Neural cell (in vitro differentiated cells): Measurements from ENCODE around the gene ENPP1. TPM values are rescaled to one million over a fixed set of nuclear protein-coding genes. Genes with fewer than 3 reads are reported as not detected.

Experiments
- H2AFZ ChIP-seq: fragments of 200-600, 300-800 bp; sonication (generic), shearing (Covaris generic); 2 replicates; pipeline ENCODE4 v1.6.0; 2014; ENCODE audit warnings: low read depth, mild to moderate bottlenecking, antibody characterized with exemption, low read length, moderate library complexity
- H3F3A ChIP-seq: fragments of 200-600 bp; shearing (Covaris generic); 2 replicates; pipeline ENCODE4 v1.6.1; 2016; ENCODE audit warnings: mild to moderate bottlenecking, moderate library complexity, mixed read lengths, antibody characterized with exemption, low read length; ENCODE audit not compliant: insufficient read depth, poor library complexity, severe bottlenecking
- H3K27ac ChIP-seq: fragments of 200-600, 300-800 bp; sonication (generic), shearing (Covaris generic); 2 replicates; pipeline ENCODE4 v1.5.1; 2014; ENCODE audit warnings: mild to moderate bottlenecking, low read length, moderate library complexity
- H3K27me3 ChIP-seq: fragments of 300-800, 200-600 bp; sonication (generic), shearing (Covaris generic); 2 replicates; pipeline ENCODE4 v1.6.0; 2014; ENCODE audit warnings: mild to moderate bottlenecking, low read depth, low read length, moderate library complexity; ENCODE audit not compliant: insufficient read depth
- H3K36me3 ChIP-seq: fragments of 300-800, 200-600 bp; sonication (generic), shearing (Covaris generic); 2 replicates; pipeline ENCODE4 v1.5.1; 2014; ENCODE audit warnings: mild to moderate bottlenecking, antibody characterized with exemption, low read length, moderate library complexity; ENCODE audit not compliant: insufficient read depth
- H3K4me2 ChIP-seq: fragments of 300-800, 200-600 bp; sonication (generic), shearing (Covaris generic); 2 replicates; pipeline ENCODE4 v1.6.0; 2014; ENCODE audit warnings: mild to moderate bottlenecking, low read length
- H3K4me3 ChIP-seq: fragments of 300-800, 200-600 bp; sonication (generic), shearing (Covaris generic); 2 replicates; pipeline ENCODE4 v1.5.1; 2014; ENCODE audit warnings: mild to moderate bottlenecking, low read length, moderate library complexity
- H3K79me2 ChIP-seq: fragments of 200-600 bp; shearing (Covaris generic); replicated peaks from 2 replicates; pipeline ENCODE4 v1.6.0; 2014; ENCODE audit warnings: mild to moderate bottlenecking, low read length, moderate library complexity; ENCODE audit not compliant: insufficient read depth
- H3K9ac ChIP-seq: fragments of 300-800, 200-600 bp; sonication (generic), shearing (Covaris generic); 2 replicates; pipeline ENCODE4 v1.6.1; 2016; ENCODE audit warnings: mild to moderate bottlenecking, low read length, mixed read lengths
- H3K9me2 ChIP-seq: fragments of 200-600 bp; shearing (Covaris generic); 2 replicates; pipeline ENCODE4 v1.6.1; 2016; ENCODE audit warnings: mild to moderate bottlenecking, low read length, mixed read lengths; ENCODE audit not compliant: insufficient read depth
- H3K9me3 ChIP-seq: fragments of 200-600, 300-800 bp; sonication (generic), shearing (Covaris generic); 2 replicates; pipeline ENCODE4 v1.6.1; 2016; ENCODE audit warnings: mild to moderate bottlenecking, mixed run types, low read length, moderate library complexity, mixed read lengths
- H4K20me1 ChIP-seq: fragments of 200-600 bp; shearing (Covaris generic); 2 replicates; pipeline ENCODE4 v1.6.1; 2016; ENCODE audit warnings: mild to moderate bottlenecking, mixed run types; ENCODE audit not compliant: insufficient read depth
- EP300 ChIP-seq: fragments of 450-650 bp; conservative IDR thresholded peaks from 2 replicates; pipeline ENCODE4 v1.6.1; 2014; ENCODE audit warnings: antibody characterized with exemption, mild to moderate bottlenecking, moderate library complexity; ENCODE audit not compliant: poor library complexity, severe bottlenecking
- EZH2 ChIP-seq: fragments of 200-600, 300-800 bp; shearing (Covaris generic), sonication (generic); IDR thresholded peaks from 2 replicates; pipeline ENCODE4 v1.6.1; 2014; ENCODE audit warnings: antibody characterized with exemption, low read length, borderline replicate concordance, mild to moderate bottlenecking; ENCODE audit not compliant: insufficient read depth, poor library complexity, severe bottlenecking
- MXI1 ChIP-seq: fragments of 450-650 bp; conservative IDR thresholded peaks from 2 replicates; pipeline ENCODE4 v1.6.1; 2014; ENCODE audit warnings: antibody characterized with exemption, mild to moderate bottlenecking; ENCODE audit not compliant: poor library complexity, severe bottlenecking
- POLR2AphosphoS5 ChIP-seq: IDR thresholded peaks from 2 replicates; pipeline ENCODE4 v1.6.1; 2012
- RAD21 ChIP-seq: fragments of 450-650 bp; conservative IDR thresholded peaks from 2 replicates; pipeline ENCODE4 v1.6.1; 2014; ENCODE audit warnings: antibody characterized with exemption, mild to moderate bottlenecking, moderate library complexity
- SMC3 ChIP-seq: fragments of 450-650 bp; conservative IDR thresholded peaks from 2 replicates; pipeline ENCODE4 v1.6.1; 2014; ENCODE audit warnings: antibody characterized with exemption, mild to moderate bottlenecking, moderate library complexity; ENCODE audit not compliant: poor library complexity
- TAF1 ChIP-seq: IDR thresholded peaks from 2 replicates; pipeline ENCODE4 v1.6.1; 2012; ENCODE audit warnings: low read depth
- polyA plus RNA-seq: library from polyadenylated mRNA; depleted of rRNA; stranded (reverse); fragments of >200 nt; gene quantifications from 2 replicates; pipeline ENCODE4 v1.2.3, GENCODE V29; 2014
- TF ChIP-seq, protein P1 (sequence below): fragments of 450-650 bp; IDR thresholded peaks from 2 replicates; pipeline ENCODE4 v1.5.1; 2014; ENCODE audit warnings: antibody characterized with exemption, mild to moderate bottlenecking, moderate library complexity; ENCODE audit not compliant: poor library complexity, severe bottlenecking
- TF ChIP-seq, protein P2 (sequence below): IDR thresholded peaks from 2 replicates; pipeline ENCODE4 v1.6.1; 2012; ENCODE audit warnings: borderline replicate concordance

ENPP1 gene
- polyA plus RNA-seq, 1 donor from 2014 or later = not detected

DNA sequence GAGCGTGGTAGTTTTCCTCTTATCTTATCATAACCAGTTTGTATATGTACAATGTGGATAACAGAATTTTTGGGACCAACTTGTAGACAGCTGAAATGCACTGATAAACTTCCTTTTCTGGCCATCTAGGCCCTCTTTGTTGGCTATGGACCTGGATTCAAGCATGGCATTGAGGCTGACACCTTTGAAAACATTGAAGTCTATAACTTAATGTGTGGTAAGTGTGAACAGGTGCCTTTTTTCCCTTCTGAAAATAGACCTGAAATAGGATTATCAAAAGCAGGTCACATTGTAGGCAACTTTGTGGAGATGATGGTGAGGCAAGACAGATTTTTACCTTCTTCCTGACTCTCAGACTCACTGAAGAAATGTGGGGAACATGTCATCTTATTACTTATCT, 67.8 kb downstream of the ENPP1 start:
- Histone ChIP-seq H3K36me3 (no peaks in the 10 kb centered on the region), H3K27ac (no peak overlapping the region), H4K20me1 (no peaks in the 10 kb centered on the region), H3K79me2 (no peaks in the 10 kb centered on the region), H3K27me3 (no peaks in the 10 kb centered on the region), H3K9me3 (no peaks in the 10 kb centered on the region), H3K4me2 (no peak overlapping the region), H3F3A (no peaks in the 10 kb centered on the region), H3K9ac (no peak overlapping the region), H2AFZ (no peak overlapping the region), H3K9me2 (no peaks in the 10 kb centered on the region), H3K4me3 (no peak overlapping the region)
- TF ChIP-seq, protein P1, sequence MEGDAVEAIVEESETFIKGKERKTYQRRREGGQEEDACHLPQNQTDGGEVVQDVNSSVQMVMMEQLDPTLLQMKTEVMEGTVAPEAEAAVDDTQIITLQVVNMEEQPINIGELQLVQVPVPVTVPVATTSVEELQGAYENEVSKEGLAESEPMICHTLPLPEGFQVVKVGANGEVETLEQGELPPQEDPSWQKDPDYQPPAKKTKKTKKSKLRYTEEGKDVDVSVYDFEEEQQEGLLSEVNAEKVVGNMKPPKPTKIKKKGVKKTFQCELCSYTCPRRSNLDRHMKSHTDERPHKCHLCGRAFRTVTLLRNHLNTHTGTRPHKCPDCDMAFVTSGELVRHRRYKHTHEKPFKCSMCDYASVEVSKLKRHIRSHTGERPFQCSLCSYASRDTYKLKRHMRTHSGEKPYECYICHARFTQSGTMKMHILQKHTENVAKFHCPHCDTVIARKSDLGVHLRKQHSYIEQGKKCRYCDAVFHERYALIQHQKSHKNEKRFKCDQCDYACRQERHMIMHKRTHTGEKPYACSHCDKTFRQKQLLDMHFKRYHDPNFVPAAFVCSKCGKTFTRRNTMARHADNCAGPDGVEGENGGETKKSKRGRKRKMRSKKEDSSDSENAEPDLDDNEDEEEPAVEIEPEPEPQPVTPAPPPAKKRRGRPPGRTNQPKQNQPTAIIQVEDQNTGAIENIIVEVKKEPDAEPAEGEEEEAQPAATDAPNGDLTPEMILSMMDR = no peak
- no peak for TF ChIP-seq RAD21
- no peak for TF ChIP-seq MXI1
- no peak for TF ChIP-seq EZH2
- no peak for TF ChIP-seq SMC3
- TF ChIP-seq EP300 = no peak
- no peak for TF ChIP-seq TAF1
- no peak for TF ChIP-seq POLR2AphosphoS5
- TF ChIP-seq, protein P2, sequence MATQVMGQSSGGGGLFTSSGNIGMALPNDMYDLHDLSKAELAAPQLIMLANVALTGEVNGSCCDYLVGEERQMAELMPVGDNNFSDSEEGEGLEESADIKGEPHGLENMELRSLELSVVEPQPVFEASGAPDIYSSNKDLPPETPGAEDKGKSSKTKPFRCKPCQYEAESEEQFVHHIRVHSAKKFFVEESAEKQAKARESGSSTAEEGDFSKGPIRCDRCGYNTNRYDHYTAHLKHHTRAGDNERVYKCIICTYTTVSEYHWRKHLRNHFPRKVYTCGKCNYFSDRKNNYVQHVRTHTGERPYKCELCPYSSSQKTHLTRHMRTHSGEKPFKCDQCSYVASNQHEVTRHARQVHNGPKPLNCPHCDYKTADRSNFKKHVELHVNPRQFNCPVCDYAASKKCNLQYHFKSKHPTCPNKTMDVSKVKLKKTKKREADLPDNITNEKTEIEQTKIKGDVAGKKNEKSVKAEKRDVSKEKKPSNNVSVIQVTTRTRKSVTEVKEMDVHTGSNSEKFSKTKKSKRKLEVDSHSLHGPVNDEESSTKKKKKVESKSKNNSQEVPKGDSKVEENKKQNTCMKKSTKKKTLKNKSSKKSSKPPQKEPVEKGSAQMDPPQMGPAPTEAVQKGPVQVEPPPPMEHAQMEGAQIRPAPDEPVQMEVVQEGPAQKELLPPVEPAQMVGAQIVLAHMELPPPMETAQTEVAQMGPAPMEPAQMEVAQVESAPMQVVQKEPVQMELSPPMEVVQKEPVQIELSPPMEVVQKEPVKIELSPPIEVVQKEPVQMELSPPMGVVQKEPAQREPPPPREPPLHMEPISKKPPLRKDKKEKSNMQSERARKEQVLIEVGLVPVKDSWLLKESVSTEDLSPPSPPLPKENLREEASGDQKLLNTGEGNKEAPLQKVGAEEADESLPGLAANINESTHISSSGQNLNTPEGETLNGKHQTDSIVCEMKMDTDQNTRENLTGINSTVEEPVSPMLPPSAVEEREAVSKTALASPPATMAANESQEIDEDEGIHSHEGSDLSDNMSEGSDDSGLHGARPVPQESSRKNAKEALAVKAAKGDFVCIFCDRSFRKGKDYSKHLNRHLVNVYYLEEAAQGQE = no peak

- H3K9ac ChIP-seq = no peak overlapping the region
These were observed 68.7 kb downstream of the ENPP1 start for GRCh38 chr6:131876545-131876944.

More at GRCh38 chr6:131876545-131876944, 68.7 kb downstream of the ENPP1 start:
- Histone ChIP-seq H4K20me1 (no peaks in the 10 kb centered on the region), H3F3A (no peaks in the 10 kb centered on the region), H3K27me3 (no peaks in the 10 kb centered on the region), H3K36me3 (no peaks in the 10 kb centered on the region), H2AFZ (no peak overlapping the region), H3K9me3 (no peaks in the 10 kb centered on the region), H3K9me2 (no peaks in the 10 kb centered on the region), H3K4me3 (no peak overlapping the region), H3K79me2 (no peaks in the 10 kb centered on the region), H3K27ac (no peak overlapping the region), H3K4me2 (no peak overlapping the region)
- TF ChIP-seq TAF1 = no peak
- no peak for TF ChIP-seq POLR2AphosphoS5
- no peak for TF ChIP-seq RAD21
- TF ChIP-seq SMC3 = no peak
- TF ChIP-seq, protein P1 = no peak
- no peak for TF ChIP-seq MXI1
- no peak for TF ChIP-seq EP300
- TF ChIP-seq EZH2 = no peak
- TF ChIP-seq, protein P2 = no peak
